UCSD-AML1 (cell line): ENCODE data around the gene CDNF.

Experiments
- DNase-seq: peaks from one replicate; lab custom pipeline; 2025; ENCODE audit not compliant: unreplicated experiment; lab: John Stamatoyannopoulos, UW

The CDNF gene

DNA sequence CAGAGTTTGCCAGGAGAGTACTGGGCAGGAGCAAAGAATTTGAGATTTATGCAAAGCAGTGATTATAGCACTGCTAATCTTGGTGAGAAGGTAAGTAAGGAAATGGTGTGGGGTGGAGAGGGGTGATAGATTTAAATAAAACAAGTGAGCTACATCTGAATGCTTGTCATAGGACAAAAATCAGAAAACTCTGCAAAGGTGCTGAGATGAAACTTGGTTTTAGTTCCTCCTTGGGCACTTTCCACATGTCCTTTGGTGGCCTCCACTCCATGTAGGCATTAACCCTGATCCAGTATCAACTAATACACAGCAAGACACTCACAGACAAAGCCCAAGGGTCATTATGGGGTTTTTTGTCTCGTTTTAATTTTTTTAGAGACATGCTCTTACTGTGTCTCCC is 37.4 kb downstream of the CDNF start:
- no peak for DNase-seq

DNA sequence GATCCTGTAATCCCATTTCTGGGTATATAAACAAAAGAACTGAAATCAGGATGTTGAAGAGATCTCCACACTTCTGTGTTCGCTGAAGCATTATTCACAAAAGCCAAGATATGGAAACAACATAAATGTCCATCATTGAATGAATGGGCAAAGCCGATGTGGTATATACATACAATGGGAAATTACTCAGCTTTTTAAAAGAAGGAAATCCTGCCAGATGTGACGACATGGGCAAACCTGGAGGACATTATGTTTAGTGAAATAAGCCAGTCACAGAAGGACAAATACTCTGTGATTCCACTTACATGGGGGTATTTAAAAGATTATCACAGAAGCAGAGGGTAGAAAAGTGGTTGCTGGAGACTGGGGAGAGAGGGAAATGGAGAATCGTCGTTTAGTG is 39.2 kb downstream of the CDNF start:
- DNase-seq = no peak

DNA sequence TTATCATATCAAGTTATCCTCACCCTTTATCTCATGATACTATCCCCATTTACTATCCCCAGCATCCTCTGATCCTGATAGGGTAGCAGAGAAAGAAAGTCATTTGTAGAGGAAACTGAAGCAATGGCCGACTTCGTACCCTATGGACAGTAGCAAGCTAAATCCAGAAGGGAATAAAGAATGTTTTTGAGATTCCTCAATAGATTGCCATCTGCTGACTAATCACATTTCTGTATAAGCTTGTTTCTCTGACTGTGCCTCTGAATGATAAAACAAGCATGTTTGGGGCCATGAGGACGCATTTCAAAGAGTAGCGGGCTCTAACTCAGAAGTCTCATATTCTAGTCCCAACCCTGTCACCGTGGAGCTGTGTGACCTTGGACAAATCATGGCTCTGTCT is 49.9 kb downstream of the CDNF start:
- DNase-seq = no peak

DNA sequence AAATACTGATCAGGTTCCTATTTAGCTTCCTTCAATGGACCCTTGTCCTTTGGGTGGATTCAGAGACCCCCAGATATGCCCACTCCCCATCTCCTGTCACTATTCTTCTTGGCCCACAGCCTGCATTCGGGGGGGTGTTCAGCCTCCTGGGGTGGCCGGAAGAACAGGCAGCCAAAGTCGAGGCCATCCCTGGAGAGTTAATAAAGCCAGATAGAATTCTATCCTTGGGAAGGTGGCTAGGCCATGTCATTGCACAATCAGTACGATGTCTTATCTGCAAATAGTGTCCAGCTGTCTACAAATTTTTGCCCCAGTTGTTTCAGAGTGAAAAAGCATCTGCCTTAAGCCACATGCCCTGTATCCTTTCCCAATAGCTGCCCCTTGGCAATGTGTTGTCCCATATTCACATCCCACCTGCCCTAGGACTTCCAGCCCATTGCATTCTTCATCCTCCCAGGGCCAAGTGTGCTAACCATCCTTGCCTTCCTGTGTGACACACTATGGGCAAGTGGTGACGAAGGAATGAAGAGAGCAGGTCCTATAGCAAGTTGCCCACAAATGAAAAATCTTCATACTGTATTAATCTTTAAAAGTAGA is 53.3 kb downstream of the CDNF start:
- DNase-seq = no peak

DNA sequence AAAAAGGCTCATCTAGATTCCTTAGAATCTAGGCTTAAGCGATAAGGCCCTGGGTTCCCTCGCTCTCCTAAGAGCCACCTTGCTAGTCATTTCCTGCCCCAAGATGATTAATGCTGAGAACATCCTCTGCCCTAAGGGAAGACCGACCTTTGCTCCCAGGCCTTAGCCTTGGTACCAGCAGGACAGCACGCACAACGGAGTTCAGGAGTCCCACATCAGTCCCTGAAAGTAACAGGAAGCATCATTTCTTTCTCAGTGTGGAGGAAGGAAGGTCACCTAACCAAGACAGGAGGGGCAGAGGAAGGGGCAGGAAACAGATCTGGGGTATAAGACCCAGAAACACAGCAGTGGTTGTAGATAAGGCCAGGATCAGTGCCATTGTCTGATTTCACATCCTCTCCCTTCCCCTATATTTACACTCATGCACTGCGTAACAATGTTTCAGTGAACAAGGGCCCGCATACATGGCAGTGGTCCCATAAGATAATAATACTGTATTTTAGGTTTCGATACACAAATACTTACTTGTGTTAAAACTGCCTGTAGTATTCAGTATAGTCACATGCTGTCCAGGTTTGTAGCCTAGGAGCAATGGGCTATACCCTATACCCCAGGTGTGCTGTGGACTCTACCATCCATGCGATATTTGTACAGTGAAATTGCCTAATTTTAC is 55.0 kb downstream of the CDNF start:
- peak; percentile 63 for DNase-seq

DNA sequence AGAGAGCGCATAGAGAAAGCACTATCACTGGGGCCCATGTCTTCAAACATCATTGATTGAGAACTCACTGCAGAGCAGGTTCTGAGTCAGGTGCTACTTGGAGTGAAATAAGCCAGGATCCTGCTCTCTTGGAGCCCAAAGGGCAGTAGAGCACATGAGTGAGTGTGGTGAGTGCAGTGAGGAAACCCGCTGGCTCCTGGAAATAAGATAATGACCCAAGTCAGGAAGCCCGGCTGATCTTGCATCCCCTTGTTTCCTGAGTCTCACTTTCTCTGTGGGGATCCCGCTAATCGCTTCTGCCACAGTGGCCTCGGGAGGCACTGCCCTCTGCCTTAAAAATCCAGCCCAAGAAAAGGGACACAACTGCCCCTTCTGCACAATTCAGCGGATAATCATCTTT is 56.1 kb downstream of the CDNF start:
- DNase-seq = peak; percentile 70

DNA sequence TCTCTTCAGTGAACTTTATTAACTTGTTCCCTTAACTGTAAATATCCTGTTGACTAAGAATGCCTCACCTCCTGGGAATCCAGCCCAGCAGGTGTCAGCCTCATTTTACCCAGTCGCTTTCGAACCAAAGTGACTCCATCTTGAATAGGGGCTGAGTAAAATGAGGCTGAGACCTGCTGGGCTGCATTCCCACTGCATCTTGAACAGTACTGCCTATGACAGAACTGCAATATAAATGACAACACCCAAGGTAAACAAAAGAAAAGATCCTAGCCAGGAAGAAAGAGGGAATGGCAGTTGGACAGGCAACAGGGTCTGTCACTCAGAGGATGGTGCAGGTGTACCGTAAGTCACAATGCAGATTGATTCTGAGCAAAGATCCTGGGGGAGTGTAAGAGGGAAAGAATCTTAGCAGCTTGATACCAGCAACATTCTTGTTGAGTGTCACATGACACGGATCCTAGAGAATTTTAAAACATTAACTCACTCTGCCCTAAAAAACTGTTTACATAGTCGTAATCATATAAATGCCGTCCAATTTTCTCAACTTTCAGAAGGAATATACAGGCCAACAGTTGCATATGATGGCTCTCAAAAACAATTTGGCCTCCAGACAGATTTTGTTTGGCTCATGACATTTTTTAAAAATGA is 58.7 kb downstream of the CDNF start:
- no peak for DNase-seq

DNA sequence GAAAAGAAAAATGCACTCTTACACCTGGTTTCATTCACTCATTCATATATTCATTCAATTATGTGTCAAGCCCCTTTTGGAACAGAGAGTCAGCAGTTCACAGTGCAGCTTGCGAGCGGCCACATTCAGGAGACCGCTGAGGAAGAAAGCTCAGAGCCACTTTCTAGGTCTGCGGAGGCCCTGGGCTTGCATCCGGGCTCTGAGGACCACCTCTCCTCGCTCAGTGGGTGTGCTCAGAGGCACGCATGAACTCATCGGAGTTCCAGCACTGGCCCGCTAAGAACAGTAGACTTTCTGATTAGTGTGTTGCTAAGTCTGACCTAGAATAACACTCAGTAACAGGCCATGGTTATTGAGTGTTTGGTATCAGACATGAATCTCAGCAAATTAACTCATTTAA is 61.3 kb downstream of the CDNF start:
- DNase-seq = no peak

DNA sequence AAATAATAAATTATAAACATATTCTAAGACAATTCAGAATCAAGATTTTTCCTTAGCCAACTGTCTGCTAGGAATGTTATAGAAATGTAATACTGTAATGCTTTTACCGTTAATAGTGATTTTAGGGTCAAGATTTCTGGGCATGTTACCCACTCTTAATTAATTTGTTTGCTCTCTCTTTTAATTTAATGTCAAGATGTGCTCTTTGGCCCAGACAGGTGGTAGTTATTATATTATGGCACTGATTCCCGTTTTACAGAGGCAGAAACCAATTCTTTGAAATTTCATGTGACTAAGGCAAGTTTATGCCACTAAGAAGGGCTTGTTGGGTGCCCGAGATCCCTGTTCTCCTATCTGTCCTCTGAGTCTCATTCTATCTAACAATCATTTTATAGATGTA is 62.2 kb downstream of the CDNF start:
- no peak for DNase-seq

DNA sequence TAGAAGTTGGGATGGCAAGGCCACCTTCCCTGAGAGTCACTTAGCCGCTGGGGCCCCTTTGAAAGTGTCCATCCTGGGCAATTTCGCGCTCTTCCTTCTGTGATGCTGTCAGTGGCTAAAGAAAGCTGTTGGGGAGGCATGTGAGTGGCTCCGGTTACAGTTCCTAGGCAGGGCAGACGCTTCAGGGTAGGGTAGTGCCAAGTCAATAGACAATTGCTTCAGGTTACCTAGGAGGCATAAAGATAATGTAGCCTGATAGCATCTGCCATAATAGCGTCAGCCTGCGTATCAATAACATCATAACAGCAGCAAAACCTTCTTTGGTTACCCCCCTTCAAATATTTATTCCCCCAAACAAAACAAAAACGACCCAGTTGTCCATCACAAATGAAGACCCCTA is 63.0 kb downstream of the CDNF start, which contains the start of gene FAM107B:
Gene FAM107B (minus strand): TSS at position 101 of the 400 bp plus-strand sequence. CDS start 234 bp downstream, outside the sequence.
- DNase-seq = no peak

DNA sequence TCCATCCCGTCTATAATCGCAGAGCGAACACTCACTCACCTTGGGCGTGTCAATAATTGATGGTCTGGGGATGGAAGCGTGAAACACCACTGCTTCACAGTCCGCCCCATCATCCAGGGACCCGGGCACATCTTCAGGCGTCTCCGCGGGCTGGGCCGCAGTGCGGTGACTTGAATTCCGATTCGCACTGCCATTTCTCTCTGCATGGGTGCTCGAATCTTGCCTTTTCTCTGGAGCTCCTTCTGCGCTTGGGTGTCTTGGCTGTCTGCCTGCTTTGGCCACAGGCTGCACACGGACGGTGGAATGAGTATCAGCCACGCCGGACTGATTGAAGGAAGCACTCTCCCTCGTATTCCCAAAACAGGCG is 63.6 kb downstream of the CDNF start:
- DNase-seq = no peak

DNA sequence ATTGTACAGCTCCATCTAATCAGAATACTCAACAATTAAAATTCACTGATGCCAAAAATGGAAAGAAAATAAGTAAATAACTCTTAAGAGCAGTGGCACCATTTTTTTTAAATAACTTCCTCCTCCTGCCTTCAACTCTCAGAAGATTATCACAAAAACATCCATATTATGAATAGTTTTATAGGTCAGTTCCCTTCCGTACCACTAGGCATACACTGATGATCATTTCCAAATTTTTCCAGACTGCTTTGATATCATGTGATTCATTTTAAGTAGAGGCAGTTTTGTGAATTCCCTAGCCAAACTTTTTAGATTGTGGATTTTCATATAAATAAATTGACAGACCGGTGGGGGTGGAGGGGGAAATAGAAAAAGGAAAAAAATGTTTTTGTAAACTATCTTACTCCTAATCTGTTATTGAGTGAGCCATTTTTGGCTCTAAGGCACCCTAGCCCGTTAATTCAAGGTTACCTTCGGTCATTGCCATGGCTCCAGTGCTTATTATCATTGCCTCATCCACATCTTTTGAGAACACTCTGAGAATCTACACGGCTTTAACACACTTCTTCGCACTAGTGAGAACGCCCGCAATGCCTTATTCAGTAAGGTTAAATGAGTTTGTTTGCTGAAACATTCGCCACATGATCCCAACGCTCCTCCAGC is 64.2 kb downstream of the CDNF start:
- DNase-seq = no peak

DNA sequence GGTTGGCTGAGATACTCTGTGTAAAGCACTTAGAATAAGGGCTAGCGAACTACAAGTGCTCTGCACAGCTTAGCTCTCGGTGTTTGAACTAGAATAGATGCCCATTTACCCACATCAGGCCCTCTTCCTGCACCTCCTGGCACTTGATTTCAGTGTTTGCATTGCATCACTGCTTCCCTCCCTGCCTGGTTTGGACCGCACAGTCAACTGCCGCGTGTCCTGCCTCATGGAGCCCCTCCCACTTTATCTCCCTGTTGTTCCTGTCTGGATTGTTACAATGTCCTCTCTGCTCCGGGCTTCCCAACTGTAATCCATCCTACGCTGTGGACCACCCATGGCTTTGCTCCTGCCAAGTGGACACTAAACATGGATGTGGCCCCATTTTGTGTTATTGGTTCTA is 65.4 kb downstream of the CDNF start:
- no peak for DNase-seq

DNA sequence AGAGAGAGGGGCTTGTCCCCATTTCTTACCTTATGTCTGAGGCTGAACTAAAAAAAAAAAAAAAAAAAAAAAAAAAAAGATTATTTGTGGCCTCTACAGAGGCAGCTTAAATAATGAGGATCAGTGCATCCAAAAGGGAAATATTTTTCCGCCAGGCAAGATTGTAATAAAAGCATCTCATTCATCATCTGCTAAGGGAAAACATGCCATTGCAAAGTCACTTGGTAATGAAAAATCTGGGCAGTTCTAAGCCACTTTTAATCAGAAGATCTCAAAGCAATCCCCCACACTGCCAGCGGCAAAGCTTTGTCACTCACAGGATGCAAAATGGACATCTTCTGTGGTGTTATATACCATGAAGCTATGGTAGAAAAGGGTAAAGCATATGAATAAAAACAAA is 66.9 kb downstream of the CDNF start:
- no peak for DNase-seq
